Transverse colon (tissue), 4 donors: ENCODE data around the gene MRRF.

Experiments
- POLR2A ChIP-seq: fragments of 450-650 bp; IDR thresholded peaks from one replicate; pipeline ENCODE4 v1.6.1; 2016; ENCODE audit warnings: antibody characterized with exemption, mild to moderate bottlenecking, moderate library complexity
- POLR2AphosphoS5 ChIP-seq, 3 donors: sonication (generic); formaldehyde crosslinking; IDR thresholded peaks; one replicate each; pipeline ENCODE4 v1.6.1; 2016; ENCODE audit warnings: antibody characterized with exemption in 3 of 3
- TF ChIP-seq, protein P1 (sequence below), 5 experiments: fragments of 200-600 bp in 3 of 5; fragments of 450-650 bp in 2 of 5; sonication (generic) in 3 of 5; IDR thresholded peaks; 1 replicate in 2 of 5; 2 replicates in 3 of 5; pipeline ENCODE4 v1.5.1; 2016 to 2017; ENCODE audit warnings: antibody characterized with exemption in 5 of 5, inconsistent platforms in 3 of 5, mild to moderate bottlenecking in 2 of 5, moderate library complexity in 1 of 5

DNA sequence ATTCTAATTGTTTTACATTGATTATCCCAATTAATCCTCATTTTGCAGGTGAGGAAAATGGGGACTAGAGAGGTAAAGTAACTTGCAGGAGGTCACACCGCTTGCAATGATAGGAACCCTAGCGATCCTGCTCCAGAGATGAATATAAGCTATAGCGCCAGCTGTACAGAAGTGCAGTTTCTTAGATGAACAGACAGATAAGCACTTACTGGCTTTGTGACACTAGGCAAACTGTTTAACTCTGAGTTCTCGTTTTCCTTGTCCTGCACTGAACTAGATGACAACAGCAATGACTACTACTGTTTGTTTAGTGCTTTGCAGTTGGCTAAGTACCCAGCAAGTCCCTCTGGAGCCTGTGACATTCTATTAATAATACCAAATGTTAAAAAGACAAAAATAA is 47.0 kb upstream of the MRRF start:
- TF ChIP-seq, protein P1, sequence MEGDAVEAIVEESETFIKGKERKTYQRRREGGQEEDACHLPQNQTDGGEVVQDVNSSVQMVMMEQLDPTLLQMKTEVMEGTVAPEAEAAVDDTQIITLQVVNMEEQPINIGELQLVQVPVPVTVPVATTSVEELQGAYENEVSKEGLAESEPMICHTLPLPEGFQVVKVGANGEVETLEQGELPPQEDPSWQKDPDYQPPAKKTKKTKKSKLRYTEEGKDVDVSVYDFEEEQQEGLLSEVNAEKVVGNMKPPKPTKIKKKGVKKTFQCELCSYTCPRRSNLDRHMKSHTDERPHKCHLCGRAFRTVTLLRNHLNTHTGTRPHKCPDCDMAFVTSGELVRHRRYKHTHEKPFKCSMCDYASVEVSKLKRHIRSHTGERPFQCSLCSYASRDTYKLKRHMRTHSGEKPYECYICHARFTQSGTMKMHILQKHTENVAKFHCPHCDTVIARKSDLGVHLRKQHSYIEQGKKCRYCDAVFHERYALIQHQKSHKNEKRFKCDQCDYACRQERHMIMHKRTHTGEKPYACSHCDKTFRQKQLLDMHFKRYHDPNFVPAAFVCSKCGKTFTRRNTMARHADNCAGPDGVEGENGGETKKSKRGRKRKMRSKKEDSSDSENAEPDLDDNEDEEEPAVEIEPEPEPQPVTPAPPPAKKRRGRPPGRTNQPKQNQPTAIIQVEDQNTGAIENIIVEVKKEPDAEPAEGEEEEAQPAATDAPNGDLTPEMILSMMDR (IDR thresholded peaks at IDR 0.05): no peak
- no peak for TF ChIP-seq POLR2AphosphoS5 (IDR thresholded peaks at IDR 0.05)
- TF ChIP-seq POLR2A: no peak
